HCT116 (cell line): ENCODE results near the gene CCSER1.

ENCODE experiments used
- CEBPB ChIP-seq: IDR thresholded peaks from 2 replicates; pipeline ENCODE4 v1.6.1; 2012; ENCODE audit warnings: low read depth
- EGR1 ChIP-seq: IDR thresholded peaks from 2 replicates; pipeline ENCODE4 v1.6.1; 2012; ENCODE audit warnings: low read depth
- EZH2 ChIP-seq: fragments of 200-600 bp; sonication (generic); IDR thresholded peaks from 2 replicates; pipeline ENCODE4 v1.6.1; 2017; ENCODE audit warnings: antibody characterized with exemption, mixed run types
- EZH2phosphoT487 ChIP-seq: fragments of 200-600 bp; IDR thresholded peaks from 2 replicates; pipeline ENCODE4 v1.6.1; 2018; ENCODE audit warnings: antibody characterized with exemption, borderline replicate concordance
- JUND ChIP-seq: IDR thresholded peaks from 2 replicates; pipeline ENCODE4 v1.6.1; 2012
- POLR2A ChIP-seq: IDR thresholded peaks from 2 replicates; pipeline ENCODE4 v1.7.0; 2011; ENCODE audit warnings: borderline replicate concordance; ENCODE audit not compliant: insufficient read depth, insufficient read length; ENCODE audit errors: extremely low read depth
- RAD21 ChIP-seq: IDR thresholded peaks from 2 replicates; pipeline ENCODE4 v1.6.1; 2012; ENCODE audit warnings: low read depth, mild to moderate bottlenecking
- SRF ChIP-seq: IDR thresholded peaks from 2 replicates; pipeline ENCODE4 v1.6.1; 2012; ENCODE audit warnings: low read depth
- YY1 ChIP-seq: IDR thresholded peaks from 2 replicates; pipeline ENCODE4 v1.6.1; 2011; ENCODE audit warnings: low read length, low read depth, moderate library complexity, mild to moderate bottlenecking; ENCODE audit not compliant: insufficient replicate concordance; ENCODE audit errors: extremely low read depth
- ZNF274 ChIP-seq: fragments of 200-500 bp; sonication (Bioruptor generic); IDR thresholded peaks from 2 replicates; pipeline ENCODE4 v1.6.1; 2014; ENCODE audit warnings: mild to moderate bottlenecking, low read depth, low read length, inconsistent platforms
- TF ChIP-seq, protein P1 (sequence below), 3 experiments: fragments of 200-600 bp in 1 of 3; sonication (generic) in 1 of 3; IDR thresholded peaks in 2 of 3; conservative IDR thresholded peaks in 1 of 3; 2 replicates each; pipeline ENCODE4 v1.5.1; 2012 to 2017; ENCODE audit warnings: low read depth in 2 of 3, low read length in 2 of 3, antibody characterized with exemption in 1 of 3, borderline replicate concordance in 1 of 3, control low read depth in 1 of 3, mild to moderate bottlenecking in 1 of 3, mixed read lengths in 1 of 3, mixed run types in 1 of 3, moderate library complexity in 1 of 3; ENCODE audit not compliant: insufficient read depth in 1 of 3

DNA sequence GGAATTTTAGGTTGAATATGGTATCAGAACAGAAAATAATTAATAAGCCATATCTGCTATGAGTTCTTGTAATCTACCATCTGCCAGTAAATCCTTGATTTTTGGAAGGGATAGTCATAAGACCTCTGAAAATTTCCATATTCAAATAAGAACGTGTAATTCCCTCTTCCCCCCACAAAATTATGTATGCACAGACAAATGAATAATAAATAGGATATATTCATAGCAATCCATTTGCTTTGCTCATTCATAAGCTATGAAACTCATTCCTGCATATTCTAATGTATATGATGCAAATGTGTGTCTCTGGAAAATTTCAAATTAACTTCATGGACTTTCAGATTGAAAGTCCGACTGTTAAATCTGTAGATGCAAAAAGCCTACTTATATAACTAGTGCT is 1343.5 kb downstream of the CCSER1 start:
- TF ChIP-seq EGR1 (no peak), EZH2 (no peak), YY1 (no peak), ZNF274 (no peak), JUND (no peak), CEBPB (no peak), POLR2A (no peak), RAD21 (no peak), EZH2phosphoT487 (no peak), SRF (no peak)
- TF ChIP-seq, protein P1, sequence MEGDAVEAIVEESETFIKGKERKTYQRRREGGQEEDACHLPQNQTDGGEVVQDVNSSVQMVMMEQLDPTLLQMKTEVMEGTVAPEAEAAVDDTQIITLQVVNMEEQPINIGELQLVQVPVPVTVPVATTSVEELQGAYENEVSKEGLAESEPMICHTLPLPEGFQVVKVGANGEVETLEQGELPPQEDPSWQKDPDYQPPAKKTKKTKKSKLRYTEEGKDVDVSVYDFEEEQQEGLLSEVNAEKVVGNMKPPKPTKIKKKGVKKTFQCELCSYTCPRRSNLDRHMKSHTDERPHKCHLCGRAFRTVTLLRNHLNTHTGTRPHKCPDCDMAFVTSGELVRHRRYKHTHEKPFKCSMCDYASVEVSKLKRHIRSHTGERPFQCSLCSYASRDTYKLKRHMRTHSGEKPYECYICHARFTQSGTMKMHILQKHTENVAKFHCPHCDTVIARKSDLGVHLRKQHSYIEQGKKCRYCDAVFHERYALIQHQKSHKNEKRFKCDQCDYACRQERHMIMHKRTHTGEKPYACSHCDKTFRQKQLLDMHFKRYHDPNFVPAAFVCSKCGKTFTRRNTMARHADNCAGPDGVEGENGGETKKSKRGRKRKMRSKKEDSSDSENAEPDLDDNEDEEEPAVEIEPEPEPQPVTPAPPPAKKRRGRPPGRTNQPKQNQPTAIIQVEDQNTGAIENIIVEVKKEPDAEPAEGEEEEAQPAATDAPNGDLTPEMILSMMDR (IDR thresholded peaks at IDR 0.05 in 2 of 3, conservative IDR thresholded peaks at IDR 0.05 in 1 of 3; ENCODE audit: borderline replicate concordance in 1 of 3, insufficient read depth in 1 of 3, low read depth in 2 of 3, low read length in 2 of 3) = no peak
